ENCODE measurements around the gene XPC.

XPC gene

GRCh38 chr3:14132689-14133088 lies 45.7 kb downstream of the XPC start:
- TF ChIP-seq CTCF (conservative IDR thresholded peaks at IDR 0.05) = no peak
- no peak overlapping the region for H3K27ac ChIP-seq

GRCh38 chr3:14132120-14132519 lies 46.3 kb downstream of the XPC start:
- no peak overlapping the region for H3K27ac ChIP-seq
- no peak for TF ChIP-seq CTCF (conservative IDR thresholded peaks at IDR 0.05)

- no peak for TF ChIP-seq CTCF (conservative IDR thresholded peaks at IDR 0.05)
- peak overlapping the region; percentile 3; the same call in 1 of the 2 replicates for H3K27ac ChIP-seq
These were observed 47.3 kb downstream of the XPC start for GRCh38 chr3:14131134-14131533.

GRCh38 chr3:14130707-14131106 lies 47.7 kb downstream of the XPC start:
- no peak for TF ChIP-seq CTCF (conservative IDR thresholded peaks at IDR 0.05)
- H3K27ac ChIP-seq = peak overlapping the region; percentile 3; the same call in 1 of the 2 replicates

GRCh38 chr3:14130230-14130629 lies 48.2 kb downstream of the XPC start:
- no peak for TF ChIP-seq CTCF (conservative IDR thresholded peaks at IDR 0.05)
- no peak overlapping the region for H3K27ac ChIP-seq

GRCh38 chr3:14129296-14129695 lies 49.1 kb downstream of the XPC start:
- no peak overlapping the region for H3K27ac ChIP-seq
- TF ChIP-seq CTCF (conservative IDR thresholded peaks at IDR 0.05) = no peak

GRCh38 chr3:14128724-14129123 lies 49.7 kb downstream of the XPC start:
- TF ChIP-seq CTCF (conservative IDR thresholded peaks at IDR 0.05) = no peak
- H3K27ac ChIP-seq = no peak overlapping the region
